ENCODE data around the gene SMIM24.

- no peak for TF ChIP-seq CTCF (IDR thresholded peaks at IDR 0.05; ENCODE audit: borderline replicate concordance, extremely low read depth, low read length, poor library complexity, severe bottlenecking)
- no peak for TF ChIP-seq EZH2 (IDR thresholded peaks at IDR 0.05; ENCODE audit: borderline replicate concordance, low read depth, low read length, severe bottlenecking)
These were observed 12.7 kb downstream of the SMIM24 start for GRCh38 chr19:3467437-3468198.
